Measurements from ENCODE around the gene NAXD.

The NAXD gene

DNA sequence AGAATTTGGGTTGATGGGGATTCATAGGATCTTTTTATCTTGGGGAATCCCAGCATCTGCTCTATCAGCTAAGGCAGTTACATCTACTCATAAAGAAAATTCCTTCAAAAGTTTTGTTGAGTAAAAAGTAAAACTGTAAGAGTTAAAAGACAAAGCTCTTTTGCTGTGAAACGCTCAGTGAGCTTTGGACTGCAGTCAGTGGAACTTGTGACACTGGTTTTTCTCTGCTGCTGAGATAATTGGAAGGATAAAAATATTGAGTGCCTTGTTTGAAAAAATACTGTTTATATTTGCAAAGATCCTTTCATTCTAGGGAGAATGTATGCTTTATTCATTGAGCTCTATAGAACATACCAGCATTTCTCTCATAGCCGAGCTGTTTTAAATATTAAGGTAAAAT lies 5.3 kb downstream of the NAXD start:
- TF ChIP-seq CTCF (IDR thresholded peaks at IDR 0.05; ENCODE audit: low read depth, low read length, missing control alignments) = no peak
- DNase-seq (ENCODE audit: extremely low read depth, low read depth) = no peak
- H3K4me3 ChIP-seq (replicated peaks; ENCODE audit: low read depth, low read length) = no peak overlapping the region

GRCh38 chr13:110624766-110625756 lies 9.7 kb downstream of the NAXD start:
- no peak for TF ChIP-seq CTCF (IDR thresholded peaks at IDR 0.05; ENCODE audit: low read depth, low read length, missing control alignments)
- no peak overlapping the region for H3K4me3 ChIP-seq (replicated peaks; ENCODE audit: low read depth, low read length)
- no peak for DNase-seq (ENCODE audit: extremely low read depth, low read depth)

DNA sequence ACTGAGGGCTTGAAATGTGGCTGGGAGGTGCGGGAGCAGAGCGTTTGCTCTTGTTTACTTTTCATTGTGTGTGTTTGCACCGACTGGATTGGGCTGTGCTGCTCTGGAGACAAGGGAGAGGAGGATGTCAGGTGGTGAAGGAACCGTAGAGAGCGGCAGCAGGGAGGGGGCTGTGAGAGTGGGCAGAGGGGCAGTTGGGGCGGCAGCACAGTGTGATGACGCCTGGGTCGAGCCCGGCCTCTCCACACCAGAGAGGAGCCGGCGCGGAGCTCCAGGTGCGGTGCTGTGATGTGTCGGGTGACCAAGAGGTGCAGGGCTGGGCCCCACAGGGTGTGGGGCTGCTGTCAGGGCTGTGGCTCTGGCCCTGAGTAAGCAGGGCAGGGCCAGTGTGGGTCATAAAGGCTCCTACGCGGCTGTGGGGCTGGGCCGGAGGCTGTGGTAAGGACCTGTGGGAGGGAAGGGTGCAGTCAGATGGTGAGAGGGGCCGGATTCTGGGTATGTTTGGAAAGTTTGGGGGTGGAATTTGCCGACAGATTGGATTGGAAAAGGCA lies 10.5 kb downstream of the NAXD start:
- no peak overlapping the region for H3K4me3 ChIP-seq (replicated peaks; ENCODE audit: low read depth, low read length)
- TF ChIP-seq CTCF (IDR thresholded peaks at IDR 0.05; ENCODE audit: low read depth, low read length, missing control alignments) = no peak
- DNase-seq (ENCODE audit: extremely low read depth, low read depth) = no peak

DNA sequence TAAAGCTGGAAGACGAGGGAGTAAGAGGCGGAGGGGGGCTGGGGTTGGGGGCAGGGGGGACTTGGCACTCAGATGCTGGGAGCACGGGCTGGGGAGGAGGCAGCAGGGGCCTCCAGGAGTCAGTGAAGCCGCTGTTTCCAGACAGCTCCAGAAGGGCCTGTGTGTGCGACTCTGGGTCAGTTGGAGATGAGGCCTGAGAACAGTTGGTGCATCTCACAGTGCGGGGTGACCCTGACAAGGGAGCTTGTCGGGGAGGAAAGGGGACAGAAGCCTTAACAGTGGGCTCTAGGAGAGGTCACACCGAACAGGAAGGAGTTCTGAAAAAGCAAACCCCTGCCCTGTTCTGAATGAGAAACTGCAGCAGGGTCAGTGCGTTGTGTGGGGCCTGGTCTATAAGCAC lies 11.2 kb downstream of the NAXD start:
- no peak for DNase-seq (ENCODE audit: extremely low read depth, low read depth)

GRCh38 chr13:110627351-110627750 lies 12.0 kb downstream of the NAXD start:
- no peak for TF ChIP-seq CTCF (IDR thresholded peaks at IDR 0.05; ENCODE audit: low read depth, low read length, missing control alignments)
- no peak for DNase-seq (ENCODE audit: extremely low read depth, low read depth)
- no peak overlapping the region for H3K4me3 ChIP-seq (replicated peaks; ENCODE audit: low read depth, low read length)

More for the DNA sequence above, 11.2 kb downstream of the NAXD start:
- no peak for TF ChIP-seq CTCF (IDR thresholded peaks at IDR 0.05; ENCODE audit: low read depth, low read length, missing control alignments)
- no peak overlapping the region for H3K4me3 ChIP-seq (replicated peaks; ENCODE audit: low read depth, low read length)

DNA sequence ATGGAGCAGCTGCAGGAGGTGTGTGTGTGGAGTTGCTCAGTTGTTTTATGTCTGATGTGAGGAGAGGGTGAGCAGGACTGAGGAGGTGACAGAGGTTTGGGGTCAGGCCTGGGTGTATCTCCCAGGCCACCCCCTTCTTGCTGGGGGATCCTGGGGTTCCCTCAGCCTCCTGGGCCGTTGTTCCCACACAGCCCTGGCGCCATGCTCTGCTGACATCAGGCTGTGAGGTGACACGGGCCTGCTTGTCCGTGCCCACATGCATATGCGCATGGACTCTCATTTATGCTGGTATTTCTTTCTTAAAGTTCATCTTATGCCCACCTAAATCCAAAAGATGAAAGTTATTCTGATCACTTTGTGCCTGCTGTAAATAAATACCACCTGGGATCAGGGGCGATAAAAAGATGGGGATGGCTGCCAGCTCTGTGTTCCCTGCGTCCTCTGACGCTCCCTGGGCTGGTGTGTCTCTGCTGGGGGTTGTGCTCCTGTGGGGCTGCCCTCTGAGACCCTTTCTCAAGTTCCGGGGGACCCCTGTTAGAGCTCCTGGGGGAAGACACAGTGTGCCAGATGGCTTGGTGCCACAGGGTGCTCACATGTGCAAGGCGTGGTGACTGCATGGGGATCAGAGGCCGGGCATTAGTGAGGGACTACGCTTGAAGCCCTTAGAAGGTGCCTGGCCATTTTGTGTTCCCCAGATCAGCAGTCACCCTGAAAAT lies 12.6 kb downstream of the NAXD start:
- DNase-seq (ENCODE audit: extremely low read depth, low read depth) = no peak
- TF ChIP-seq CTCF (IDR thresholded peaks at IDR 0.05; ENCODE audit: low read depth, low read length, missing control alignments) = no peak
- no peak overlapping the region for H3K4me3 ChIP-seq (replicated peaks; ENCODE audit: low read depth, low read length)

Measured in HFF-Myc (cell line).